Heart left ventricle (tissue), 13 donors: Measurements from ENCODE around the gene BMPR1B.

Experiments used
- POLR2A ChIP-seq, 2 donors: fragments of 450-650 bp; IDR thresholded peaks; one replicate each; pipeline ENCODE4 v1.6.1; 2017; ENCODE audit warnings: antibody characterized with exemption in 2 of 2, mild to moderate bottlenecking in 2 of 2, moderate library complexity in 2 of 2
- TF ChIP-seq, protein P1 (sequence below), 12 donors: fragments of 200-600 bp; sonication (generic) in 4 of 12; IDR thresholded peaks; one replicate each; pipeline versions ENCODE4 v1.5.0 to v1.8.0; 2018 to 2022; ENCODE audit warnings: antibody characterized with exemption in 12 of 12, mild to moderate bottlenecking in 5 of 12
- donor health status: ischemic (EF 13 %, LVEDD 7.1; RV severe dilation, severe dysfunction).
- donor health status: DM: no; HTN: yes; CAD: no.
- donor health status: DM: no; HTN: no; CAD: no.
- donor health status: ischemic (EF 25% LVEDD 6.9; RV normal size, moderate dysfunction).
- donor health status: ischemic (EF 25% LVEDD 5.7; RV mildly dilated, moderate dysfunction).
- donor health status: ischemic (EF 35%, LVEDD 5.7; RV mildly dilated, moderate dysfunction).
- donor health status: nonischemic (EF 11% LVEDD 7.7; RV severe dilation, severe dysfunction).
- donor health status: DM: yes; HTN: yes; CAD: no.
- donor health status: PGD.
- donor health status: ischemic (EF 29% LVEDD 5.4; RV normal size, mild dysfunction).
- donor health status: nonischemic (EF 23%, LVEDD 6.1; RV moderate dilation, normal function).

DNA sequence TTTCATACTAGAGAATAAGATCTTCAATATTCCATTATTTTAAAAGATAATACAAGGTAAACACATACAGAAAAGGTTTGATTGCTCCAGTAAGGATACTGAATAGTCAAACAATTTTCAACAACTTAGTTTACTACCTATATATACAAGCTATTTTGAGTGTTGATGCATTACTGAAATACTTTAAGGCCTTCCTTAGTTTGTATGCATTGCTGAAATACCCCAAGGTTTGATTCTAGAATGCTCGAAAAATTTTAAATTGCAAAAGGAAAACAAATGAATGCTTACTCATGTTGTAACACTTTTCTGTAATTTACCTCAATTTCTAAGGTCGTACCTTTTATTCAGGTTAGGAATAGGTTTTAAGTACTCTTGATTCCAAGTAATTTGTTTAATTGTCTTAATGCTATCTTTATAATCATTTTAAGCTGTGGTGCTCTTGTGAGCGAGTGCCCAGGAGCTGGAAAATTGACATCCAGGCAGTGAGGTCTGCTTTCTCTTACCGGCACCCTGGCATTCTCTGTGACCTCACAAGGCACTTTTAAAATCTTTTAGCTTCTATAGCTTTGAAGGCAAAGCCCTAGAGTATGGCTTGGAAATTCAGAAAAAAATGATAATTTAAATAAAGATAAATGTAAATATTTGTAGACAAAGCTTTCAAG lies 114.0 kb downstream of the BMPR1B start:
- TF ChIP-seq, protein P1, sequence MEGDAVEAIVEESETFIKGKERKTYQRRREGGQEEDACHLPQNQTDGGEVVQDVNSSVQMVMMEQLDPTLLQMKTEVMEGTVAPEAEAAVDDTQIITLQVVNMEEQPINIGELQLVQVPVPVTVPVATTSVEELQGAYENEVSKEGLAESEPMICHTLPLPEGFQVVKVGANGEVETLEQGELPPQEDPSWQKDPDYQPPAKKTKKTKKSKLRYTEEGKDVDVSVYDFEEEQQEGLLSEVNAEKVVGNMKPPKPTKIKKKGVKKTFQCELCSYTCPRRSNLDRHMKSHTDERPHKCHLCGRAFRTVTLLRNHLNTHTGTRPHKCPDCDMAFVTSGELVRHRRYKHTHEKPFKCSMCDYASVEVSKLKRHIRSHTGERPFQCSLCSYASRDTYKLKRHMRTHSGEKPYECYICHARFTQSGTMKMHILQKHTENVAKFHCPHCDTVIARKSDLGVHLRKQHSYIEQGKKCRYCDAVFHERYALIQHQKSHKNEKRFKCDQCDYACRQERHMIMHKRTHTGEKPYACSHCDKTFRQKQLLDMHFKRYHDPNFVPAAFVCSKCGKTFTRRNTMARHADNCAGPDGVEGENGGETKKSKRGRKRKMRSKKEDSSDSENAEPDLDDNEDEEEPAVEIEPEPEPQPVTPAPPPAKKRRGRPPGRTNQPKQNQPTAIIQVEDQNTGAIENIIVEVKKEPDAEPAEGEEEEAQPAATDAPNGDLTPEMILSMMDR (IDR thresholded peaks at IDR 0.05), result no peak
- TF ChIP-seq POLR2A (IDR thresholded peaks at IDR 0.05), result no peak
